Measurements from ENCODE around the gene ANKRD30A. TPM values are rescaled to one million over a fixed set of nuclear protein-coding genes. Genes with fewer than 3 reads are reported as not detected.
"Not testable (repeated sequence)": the region's sequence is repeated elsewhere in the genome, so short reads cannot be mapped to it uniquely, and the experiment has no call there.

The ANKRD30A gene, protein sequence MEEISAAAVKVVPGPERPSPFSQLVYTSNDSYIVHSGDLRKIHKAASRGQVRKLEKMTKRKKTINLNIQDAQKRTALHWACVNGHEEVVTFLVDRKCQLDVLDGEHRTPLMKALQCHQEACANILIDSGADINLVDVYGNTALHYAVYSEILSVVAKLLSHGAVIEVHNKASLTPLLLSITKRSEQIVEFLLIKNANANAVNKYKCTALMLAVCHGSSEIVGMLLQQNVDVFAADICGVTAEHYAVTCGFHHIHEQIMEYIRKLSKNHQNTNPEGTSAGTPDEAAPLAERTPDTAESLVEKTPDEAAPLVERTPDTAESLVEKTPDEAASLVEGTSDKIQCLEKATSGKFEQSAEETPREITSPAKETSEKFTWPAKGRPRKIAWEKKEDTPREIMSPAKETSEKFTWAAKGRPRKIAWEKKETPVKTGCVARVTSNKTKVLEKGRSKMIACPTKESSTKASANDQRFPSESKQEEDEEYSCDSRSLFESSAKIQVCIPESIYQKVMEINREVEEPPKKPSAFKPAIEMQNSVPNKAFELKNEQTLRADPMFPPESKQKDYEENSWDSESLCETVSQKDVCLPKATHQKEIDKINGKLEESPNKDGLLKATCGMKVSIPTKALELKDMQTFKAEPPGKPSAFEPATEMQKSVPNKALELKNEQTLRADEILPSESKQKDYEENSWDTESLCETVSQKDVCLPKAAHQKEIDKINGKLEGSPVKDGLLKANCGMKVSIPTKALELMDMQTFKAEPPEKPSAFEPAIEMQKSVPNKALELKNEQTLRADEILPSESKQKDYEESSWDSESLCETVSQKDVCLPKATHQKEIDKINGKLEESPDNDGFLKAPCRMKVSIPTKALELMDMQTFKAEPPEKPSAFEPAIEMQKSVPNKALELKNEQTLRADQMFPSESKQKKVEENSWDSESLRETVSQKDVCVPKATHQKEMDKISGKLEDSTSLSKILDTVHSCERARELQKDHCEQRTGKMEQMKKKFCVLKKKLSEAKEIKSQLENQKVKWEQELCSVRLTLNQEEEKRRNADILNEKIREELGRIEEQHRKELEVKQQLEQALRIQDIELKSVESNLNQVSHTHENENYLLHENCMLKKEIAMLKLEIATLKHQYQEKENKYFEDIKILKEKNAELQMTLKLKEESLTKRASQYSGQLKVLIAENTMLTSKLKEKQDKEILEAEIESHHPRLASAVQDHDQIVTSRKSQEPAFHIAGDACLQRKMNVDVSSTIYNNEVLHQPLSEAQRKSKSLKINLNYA (N-terminal part only)
- not detected for total RNA-seq
- not detected for polyA plus RNA-seq

- 88% methylated on average over 39 of the region's 39 CpGs for WGBS
- Histone ChIP-seq H3K4me3 (ENCODE audit: low read depth, low read length) (no peak within 1 kb of the TSS), H3K36me3 (ENCODE audit: insufficient read depth) (no peaks in the 10 kb centered on the region), H3K4me1 (ENCODE audit: insufficient read depth) (no peaks in the 10 kb centered on the region), H3K27ac (ENCODE audit: low read depth) (no peak within 1 kb of the TSS)
- no peak for DNase-seq (ENCODE audit: extremely low spot score)
Observed at GRCh38 chr10:37125191-37125732, at the start of gene ANKRD30A. Gene ANKRD30A, plus strand, starts transcription at chr10:37125598. Its CDS starts 190 bp downstream, at chr10:37125788.

DNA sequence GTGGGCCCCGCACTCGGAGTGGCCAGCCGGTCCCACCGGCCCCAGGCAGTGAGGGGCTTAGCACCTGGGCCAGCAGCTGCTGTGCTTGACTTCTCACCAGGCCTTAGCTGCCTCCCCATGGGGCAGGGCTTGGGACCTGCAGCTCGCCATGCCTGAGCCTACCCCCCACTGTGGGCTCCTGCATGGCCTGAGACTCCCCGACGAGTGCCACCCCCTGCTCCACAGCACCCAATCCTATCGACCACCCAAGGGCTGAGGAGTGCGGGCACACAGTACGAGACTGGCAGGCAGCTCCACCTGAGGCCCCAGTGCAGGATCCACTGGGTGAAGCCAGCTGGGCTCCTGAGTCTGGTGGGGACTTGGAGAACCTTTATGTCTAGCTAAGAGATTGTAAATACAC lies 49.3 kb upstream of the ANKRD30A start:
- not testable (repeated sequence) for H3K36me3 ChIP-seq (ENCODE audit: insufficient read depth); H3K4me1 ChIP-seq (ENCODE audit: insufficient read depth); H3K27ac ChIP-seq (ENCODE audit: low read depth); H3K4me3 ChIP-seq (ENCODE audit: low read depth, low read length); DNase-seq (ENCODE audit: extremely low spot score)
- WGBS = 88% methylated on average over 10 of the region's 10 CpGs

GRCh38 chr10:37095792-37096573 lies 29.4 kb upstream of the ANKRD30A start:
- Histone ChIP-seq H3K4me1 (ENCODE audit: insufficient read depth) (no peaks in the 10 kb centered on the region), H3K4me3 (ENCODE audit: low read depth, low read length) (no peak overlapping the region), H3K27ac (ENCODE audit: low read depth) (no peak overlapping the region), H3K36me3 (ENCODE audit: insufficient read depth) (no peaks in the 10 kb centered on the region)
- no peak for DNase-seq (ENCODE audit: extremely low spot score)
- 18% methylated on average over 3 of the region's 3 CpGs for WGBS

- H3K4me1 ChIP-seq (ENCODE audit: insufficient read depth) = no peaks in the 10 kb centered on the region
- H3K36me3 ChIP-seq (ENCODE audit: insufficient read depth) = no peaks in the 10 kb centered on the region
- no peak for DNase-seq (ENCODE audit: extremely low spot score)
- H3K27ac ChIP-seq (ENCODE audit: low read depth) = no peak overlapping the region
- H3K4me3 ChIP-seq (ENCODE audit: low read depth, low read length) = no peak overlapping the region
- WGBS = 78% methylated on average over 3 of the region's 3 CpGs
Observed at GRCh38 chr10:37101261-37101660, 24.1 kb upstream of the ANKRD30A start.

DNA sequence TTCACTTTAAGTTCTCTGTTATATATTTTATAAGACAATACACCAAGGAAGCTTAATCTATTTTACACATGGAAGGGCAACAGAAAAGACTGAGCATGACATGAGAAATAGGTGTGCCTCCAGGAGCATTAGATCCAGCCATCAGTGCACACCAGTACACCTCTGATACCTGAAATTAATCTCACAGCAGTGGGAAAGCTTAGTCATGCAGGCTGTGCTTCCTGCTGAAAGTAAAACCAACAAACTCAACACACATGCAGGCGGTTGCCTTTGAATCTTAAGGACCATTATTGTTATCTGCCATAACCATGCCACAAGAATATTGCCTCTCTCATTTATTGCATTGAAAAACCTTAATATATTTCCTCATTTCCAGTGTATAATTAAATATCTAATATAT lies 16.4 kb upstream of the ANKRD30A start:
- Histone ChIP-seq H3K36me3 (ENCODE audit: insufficient read depth) (no peaks in the 10 kb centered on the region), H3K4me1 (ENCODE audit: insufficient read depth) (no peaks in the 10 kb centered on the region), H3K4me3 (ENCODE audit: low read depth, low read length) (no peak overlapping the region), H3K27ac (ENCODE audit: low read depth) (no peak overlapping the region)
- DNase-seq (ENCODE audit: extremely low spot score) = no peak
- WGBS = 72% methylated on average over 1 of the region's 1 CpG

- no peak overlapping the region for H3K27ac ChIP-seq (ENCODE audit: low read depth)
- H3K36me3 ChIP-seq (ENCODE audit: insufficient read depth) = no peaks in the 10 kb centered on the region
- no peak for DNase-seq (ENCODE audit: extremely low spot score)
- H3K4me3 ChIP-seq (ENCODE audit: low read depth, low read length) = no peak overlapping the region
- 91% methylated on average over 21 of the region's 21 CpGs for WGBS
- no peaks in the 10 kb centered on the region for H3K4me1 ChIP-seq (ENCODE audit: insufficient read depth)
Observed at GRCh38 chr10:37124532-37124931, 866 bp upstream of the ANKRD30A start.

GRCh38 chr10:37125921-37126320 lies 523 bp downstream of the ANKRD30A start:
- WGBS = 94% methylated on average over 12 of the region's 12 CpGs
- no peak for DNase-seq (ENCODE audit: extremely low spot score)

DNA sequence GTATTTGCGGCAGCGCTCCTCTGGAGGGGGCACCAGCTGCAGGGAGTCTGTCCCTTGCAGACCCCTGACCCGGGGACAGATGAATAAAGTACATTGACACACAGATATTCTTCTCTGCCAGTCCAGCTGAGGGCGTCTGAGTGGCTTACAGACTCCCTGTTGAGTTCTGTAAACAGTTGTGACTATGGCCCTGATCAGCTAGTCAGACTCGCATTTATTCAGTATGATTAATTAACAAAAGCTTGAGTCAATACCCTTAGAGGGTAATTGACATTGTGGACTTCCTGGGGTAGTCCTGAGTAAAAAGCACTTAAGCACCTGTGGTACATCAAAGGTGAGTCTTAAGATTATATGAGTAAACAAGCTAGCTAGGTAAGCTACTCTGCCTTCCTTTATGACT lies 21.0 kb downstream of the ANKRD30A start:
- Histone ChIP-seq H3K36me3 (ENCODE audit: insufficient read depth) (no peaks in the 10 kb centered on the region), H3K4me3 (ENCODE audit: low read depth, low read length) (no peak overlapping the region), H3K4me1 (ENCODE audit: insufficient read depth) (no peaks in the 10 kb centered on the region), H3K27ac (ENCODE audit: low read depth) (no peak overlapping the region)
- WGBS = 22% methylated on average over 5 of the region's 5 CpGs
- DNase-seq (ENCODE audit: extremely low spot score) = no peak

More at GRCh38 chr10:37125921-37126320, 523 bp downstream of the ANKRD30A start:
- Histone ChIP-seq H3K4me1 (ENCODE audit: insufficient read depth) (no peaks in the 10 kb centered on the region), H3K4me3 (ENCODE audit: low read depth, low read length) (no peak overlapping the region), H3K27ac (ENCODE audit: low read depth) (no peak overlapping the region), H3K36me3 (ENCODE audit: insufficient read depth) (no peaks in the 10 kb centered on the region)

- H3K27ac ChIP-seq (ENCODE audit: low read depth); DNase-seq (ENCODE audit: extremely low spot score); H3K36me3 ChIP-seq (ENCODE audit: insufficient read depth); H3K4me1 ChIP-seq (ENCODE audit: insufficient read depth); H3K4me3 ChIP-seq (ENCODE audit: low read depth, low read length): not testable (repeated sequence)
- 74% methylated on average over 4 of the region's 4 CpGs for WGBS
Observed at GRCh38 chr10:37162430-37162829, 37.0 kb downstream of the ANKRD30A start.

DNA sequence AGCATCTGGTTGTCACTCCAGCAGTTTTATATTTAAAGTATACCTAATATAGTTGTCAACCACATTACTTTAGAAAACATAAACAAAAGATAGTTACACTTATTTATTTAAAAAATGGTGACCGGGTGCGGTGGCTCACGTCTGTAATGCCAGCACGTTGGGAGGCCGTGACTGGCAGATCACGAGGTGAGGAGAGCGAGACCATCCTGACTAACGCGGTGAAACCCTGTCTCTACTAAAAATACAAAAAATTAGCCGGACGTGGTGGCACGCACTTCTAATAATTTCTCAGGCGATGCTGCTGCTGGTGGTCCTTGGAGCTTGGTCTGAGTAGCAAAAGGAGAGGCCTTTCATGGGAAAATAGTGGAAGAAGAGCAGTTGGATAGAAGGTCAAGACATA lies 46.5 kb downstream of the ANKRD30A start:
- not testable (repeated sequence) for H3K4me3 ChIP-seq (ENCODE audit: low read depth, low read length); H3K4me1 ChIP-seq (ENCODE audit: insufficient read depth); H3K27ac ChIP-seq (ENCODE audit: low read depth); DNase-seq (ENCODE audit: extremely low spot score); H3K36me3 ChIP-seq (ENCODE audit: insufficient read depth)
- WGBS = 75% methylated on average over 11 of the region's 13 CpGs

- not testable (repeated sequence) for H3K27ac ChIP-seq (ENCODE audit: low read depth); H3K4me1 ChIP-seq (ENCODE audit: insufficient read depth); DNase-seq (ENCODE audit: extremely low spot score); H3K36me3 ChIP-seq (ENCODE audit: insufficient read depth); H3K4me3 ChIP-seq (ENCODE audit: low read depth, low read length)
- 64% methylated on average over 4 of the region's 4 CpGs for WGBS
Observed at GRCh38 chr10:37178296-37178695, 52.9 kb downstream of the ANKRD30A start.

GRCh38 chr10:37182719-37183118 lies 57.3 kb downstream of the ANKRD30A start:
- WGBS = 87% methylated on average over 6 of the region's 11 CpGs
- H3K4me1 ChIP-seq (ENCODE audit: insufficient read depth); H3K36me3 ChIP-seq (ENCODE audit: insufficient read depth); DNase-seq (ENCODE audit: extremely low spot score); H3K27ac ChIP-seq (ENCODE audit: low read depth); H3K4me3 ChIP-seq (ENCODE audit: low read depth, low read length): not testable (repeated sequence)

All from urinary bladder (tissue), 4 donors.